Nephron progenitor cell (in vitro differentiated cells): ENCODE data around the gene TMEM258.

Source experiments
- DNase-seq: peaks from one replicate; pipeline ENCODE4 v3.0.0; 2021
- H3K27ac Mint-ChIP-seq: 2 replicates; pipeline ENCODE4 v1.8.0; 2021; ENCODE audit warnings: mild to moderate bottlenecking, moderate library complexity, mixed read lengths
- H3K27me3 Mint-ChIP-seq: 2 replicates; pipeline ENCODE4 v1.8.0; 2021; ENCODE audit warnings: mild to moderate bottlenecking, low read depth, mixed read lengths; ENCODE audit not compliant: poor library complexity
- H3K36me3 Mint-ChIP-seq: 2 replicates; pipeline ENCODE4 v1.8.0; 2021; ENCODE audit warnings: low read depth, mixed read lengths
- H3K4me1 Mint-ChIP-seq: 2 replicates; pipeline ENCODE4 v1.8.0; 2021; ENCODE audit warnings: mixed read lengths
- H3K4me3 Mint-ChIP-seq: 2 replicates; pipeline ENCODE4 v1.8.0; 2021; ENCODE audit warnings: mild to moderate bottlenecking, moderate library complexity, mixed read lengths
- H3K9me3 Mint-ChIP-seq: 2 replicates; pipeline ENCODE4 v1.8.0; 2021; ENCODE audit warnings: mild to moderate bottlenecking, moderate library complexity, mixed read lengths
- CTCF ChIP-seq: fragments of 200-600 bp; sonication (generic); IDR thresholded peaks from 2 replicates; pipeline ENCODE4 v1.5.0; 2021; ENCODE audit warnings: antibody characterized with exemption

TMEM258 gene

DNA sequence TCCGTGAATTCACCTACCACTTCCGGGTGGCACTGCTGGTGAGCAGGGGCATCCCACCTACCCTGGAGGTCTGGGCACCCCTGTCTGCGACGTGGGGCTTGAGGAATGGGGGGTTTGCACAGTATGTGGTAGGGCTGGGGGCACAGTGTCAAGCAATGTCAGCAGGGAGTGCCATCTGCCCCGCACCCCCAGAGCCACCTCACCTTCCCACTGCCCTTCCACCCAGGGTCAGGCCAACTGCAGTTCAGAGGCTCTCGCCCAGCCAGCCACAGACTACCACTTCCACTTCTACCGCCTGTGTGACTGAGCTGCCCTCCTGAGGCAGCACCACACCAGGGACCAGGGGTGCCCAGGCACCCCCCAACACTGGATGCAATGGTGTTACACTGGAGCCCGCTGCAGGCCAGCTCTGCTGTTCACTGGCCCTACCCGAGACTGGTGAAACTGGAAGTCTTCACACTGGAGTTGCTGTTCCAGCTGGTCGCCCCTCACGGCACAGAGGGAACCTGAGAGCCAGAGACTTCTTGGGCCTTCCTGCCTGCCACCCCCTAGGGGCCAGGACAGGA is 6.5 kb downstream of the TMEM258 start:
- peak overlapping the region; percentile 47 for H3K4me3 Mint-ChIP-seq
- H3K4me1 Mint-ChIP-seq, result peaks cover 48% of the 10 kb centered on the region
- no peaks in the 10 kb centered on the region for H3K9me3 Mint-ChIP-seq
- no peaks in the 10 kb centered on the region for H3K27me3 Mint-ChIP-seq
- peak; percentile 14 for TF ChIP-seq CTCF
- peak; percentile 56 for DNase-seq
- peak overlapping the region; percentile 71 for H3K27ac Mint-ChIP-seq
- peaks cover 47% of the 10 kb centered on the region for H3K36me3 Mint-ChIP-seq

GRCh38 chr11:61784506-61784805 is 7.9 kb downstream of the TMEM258 start:
- peak overlapping the region; percentile 57 for H3K27ac Mint-ChIP-seq

DNA sequence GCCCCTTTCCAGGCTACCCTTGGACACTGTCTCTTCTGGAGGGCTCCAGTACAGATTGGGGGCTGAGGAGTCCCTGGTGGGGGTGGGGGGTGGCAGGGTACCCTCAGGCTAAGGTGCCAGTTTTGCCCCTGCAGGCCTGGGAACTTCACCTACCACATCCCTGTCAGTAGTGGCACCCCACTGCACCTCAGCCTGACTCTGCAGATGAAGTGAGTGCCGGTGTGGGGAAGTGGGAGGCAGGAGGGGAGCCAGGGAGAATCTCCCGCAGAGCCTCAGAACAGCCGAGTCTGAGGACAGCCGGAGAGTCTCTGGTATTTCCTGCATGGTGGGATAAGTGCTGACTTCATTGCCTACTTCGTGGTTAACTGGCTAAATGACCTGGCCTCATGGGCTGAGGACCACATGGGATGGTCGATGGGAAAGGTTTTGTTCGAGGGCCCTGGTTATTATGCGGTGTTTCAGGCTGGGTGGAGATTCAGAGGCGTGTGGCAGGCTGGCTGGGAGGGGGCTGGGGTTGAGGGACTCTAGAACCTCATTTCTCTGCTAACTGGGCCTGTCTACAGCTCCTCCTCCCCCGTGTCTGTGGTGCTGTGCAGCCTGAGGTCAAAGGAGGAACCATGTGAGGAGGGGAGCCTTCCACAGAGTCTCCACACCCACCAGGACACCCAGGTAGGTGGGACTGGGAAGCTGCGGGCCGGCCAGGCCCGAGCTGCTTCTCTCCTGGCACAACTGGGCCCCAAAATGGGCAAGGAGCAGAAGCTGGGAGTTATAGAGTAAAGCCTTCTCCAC is 8.5 kb downstream of the TMEM258 start:
- Mint-ChIP-seq H3K36me3 (peaks cover 32% of the 10 kb centered on the region), H3K9me3 (no peaks in the 10 kb centered on the region), H3K4me1 (peaks cover 44% of the 10 kb centered on the region), H3K27ac (peak overlapping the region; percentile 85), H3K4me3 (no peak overlapping the region), H3K27me3 (no peaks in the 10 kb centered on the region)
- no peak for DNase-seq
- TF ChIP-seq CTCF, result no peak

More at GRCh38 chr11:61784506-61784805, 7.9 kb downstream of the TMEM258 start:
- H3K27me3 Mint-ChIP-seq, result no peaks in the 10 kb centered on the region
- peaks cover 43% of the 10 kb centered on the region for H3K4me1 Mint-ChIP-seq
- no peak for TF ChIP-seq CTCF
- H3K36me3 Mint-ChIP-seq, result peaks cover 35% of the 10 kb centered on the region
- H3K9me3 Mint-ChIP-seq, result no peaks in the 10 kb centered on the region
- no peak overlapping the region for H3K4me3 Mint-ChIP-seq
- DNase-seq, result no peak

DNA sequence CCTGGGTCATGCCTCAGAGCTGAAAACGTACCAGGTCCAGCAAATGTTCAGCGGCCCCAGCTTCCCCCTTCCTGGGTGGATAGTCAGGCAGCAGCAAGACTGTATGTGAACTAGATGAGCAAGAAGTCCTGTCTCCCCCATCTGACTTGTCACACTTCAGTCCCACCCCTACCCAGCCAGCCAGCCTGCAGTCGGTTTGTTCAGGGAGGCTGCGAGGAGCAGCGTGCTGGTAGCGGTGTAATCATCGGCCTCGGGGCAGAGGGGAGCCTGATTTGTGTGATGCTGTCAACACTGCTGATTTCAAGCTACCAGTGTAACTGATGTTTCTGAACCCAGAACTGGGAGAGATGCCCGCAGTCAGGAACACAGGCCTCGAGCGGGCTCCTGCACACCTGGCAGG is 9.6 kb downstream of the TMEM258 start:
- Mint-ChIP-seq H3K9me3 (no peaks in the 10 kb centered on the region), H3K27ac (peak overlapping the region; percentile 66), H3K36me3 (peaks cover 25% of the 10 kb centered on the region), H3K27me3 (no peaks in the 10 kb centered on the region), H3K4me1 (peaks cover 48% of the 10 kb centered on the region), H3K4me3 (no peak overlapping the region)
- DNase-seq, result no peak
- no peak for TF ChIP-seq CTCF

DNA sequence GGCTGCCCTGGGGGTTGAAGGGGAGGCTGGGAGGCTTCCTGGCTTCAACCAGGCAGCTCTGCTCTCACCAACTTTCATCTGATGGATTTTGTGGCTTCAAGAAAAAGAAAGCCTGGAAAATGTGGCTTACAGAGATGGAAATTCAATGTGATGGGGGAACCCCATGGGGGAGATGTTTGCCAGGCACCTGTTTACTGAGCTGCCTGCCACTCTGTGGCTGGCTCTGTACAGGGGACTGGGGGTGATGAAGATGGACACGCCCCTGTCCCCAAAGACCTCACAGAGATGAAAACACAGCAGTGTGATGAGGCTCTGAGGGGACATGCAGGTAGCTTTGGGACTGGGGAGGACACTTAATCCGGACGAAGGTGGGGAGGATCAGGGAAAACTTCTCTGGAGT is 10.1 kb downstream of the TMEM258 start:
- peaks cover 27% of the 10 kb centered on the region for H3K36me3 Mint-ChIP-seq
- H3K4me1 Mint-ChIP-seq, result peaks cover 48% of the 10 kb centered on the region
- no peaks in the 10 kb centered on the region for H3K27me3 Mint-ChIP-seq
- H3K4me3 Mint-ChIP-seq, result no peak overlapping the region
- no peak overlapping the region for H3K27ac Mint-ChIP-seq
- no peak for DNase-seq
- no peaks in the 10 kb centered on the region for H3K9me3 Mint-ChIP-seq
- TF ChIP-seq CTCF, result no peak

DNA sequence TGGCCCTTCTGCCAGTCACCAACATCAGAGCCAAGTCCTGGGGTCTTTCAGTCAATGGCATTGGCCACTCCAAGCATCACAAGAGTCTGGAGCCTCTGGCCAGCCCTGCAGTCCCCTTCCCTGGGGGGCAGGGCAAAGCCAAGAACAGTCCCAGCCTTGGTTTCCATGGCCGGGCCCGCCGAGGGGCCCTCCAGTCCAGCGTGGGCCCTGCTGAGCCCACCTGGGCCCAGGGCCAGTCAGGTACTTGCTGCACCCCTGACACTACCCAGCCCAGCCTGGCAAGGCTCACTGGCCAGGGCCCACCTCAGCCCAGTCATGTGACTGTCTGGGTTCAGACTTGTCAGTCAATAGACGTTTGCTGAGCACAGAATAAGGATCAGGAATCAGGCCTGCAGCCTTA is 10.8 kb downstream of the TMEM258 start:
- peaks cover 44% of the 10 kb centered on the region for H3K4me1 Mint-ChIP-seq
- DNase-seq, result no peak
- no peak for TF ChIP-seq CTCF
- H3K27me3 Mint-ChIP-seq, result no peaks in the 10 kb centered on the region
- no peak overlapping the region for H3K4me3 Mint-ChIP-seq
- no peak overlapping the region for H3K27ac Mint-ChIP-seq
- H3K9me3 Mint-ChIP-seq, result no peaks in the 10 kb centered on the region
- peaks cover 27% of the 10 kb centered on the region for H3K36me3 Mint-ChIP-seq
